ENCODE results near the gene EHD4. TPM values are rescaled to one million over a fixed set of nuclear protein-coding genes. Genes with fewer than 3 reads are reported as not detected.

Gene EHD4
- total and polyA plus RNA-seq, 9 of the 15 experiments (the other 6 are each of a cell fraction or from before 2014, with no cell fraction given), result 0.89 to 10.3 (median 6.4) TPM

- CTCF ChIA-PET (ENCODE audit: low intra/inter-chr PET ratio), result no interaction called here
- TF ChIP-seq PHF21A (IDR thresholded peaks at IDR 0.05; ENCODE audit: borderline replicate concordance, low read depth) (no peak), SMARCA4 (IDR thresholded peaks at IDR 0.05) (0 out of 2 replicates have a peak, but pooled peaks have one; percentile 48), E2F3 (CRISPR knock-in tag; IDR thresholded peaks at IDR 0.05) (no peak), CEBPG (CRISPR knock-in tag; IDR thresholded peaks at IDR 0.05) (no peak), CEBPG (tag; conservative IDR thresholded peaks at IDR 0.05 in 1 of 2, IDR thresholded peaks at IDR 0.05 in 1 of 2) (peak in 1 of 2 experiments; percentile 66; a peak in 2 of 4 replicates), POLR2G (IDR thresholded peaks at IDR 0.05; ENCODE audit: low read depth, low read length) (no peak), CEBPB (tag; IDR thresholded peaks at IDR 0.05) (0 out of 2 replicates have a peak, but pooled peaks have one; percentile 15), POU5F1 (IDR thresholded peaks at IDR 0.05; ENCODE audit: borderline replicate concordance, low read depth, low read length, partially characterized antibody) (no peak), LEF1 (IDR thresholded peaks at IDR 0.05) (no peak), PKNOX1 (IDR thresholded peaks at IDR 0.05) (peak; percentile 69), ZBTB12 (CRISPR knock-in tag; IDR thresholded peaks at IDR 0.05) (no peak), TEAD4 (IDR thresholded peaks at IDR 0.05; ENCODE audit: low read length) (peak; percentile 24; the same call in 1 of the 2 replicates), TEAD4 (CRISPR knock-in tag; IDR thresholded peaks at IDR 0.05; ENCODE audit: borderline replicate concordance) (no peak), NELFE (IDR thresholded peaks at IDR 0.05; ENCODE audit: insufficient read depth, insufficient read length) (no peak), SNRNP70 (optimal IDR thresholded peaks at IDR 0.05; ENCODE audit: low read depth, low read length) (no peak), ATF3 (IDR thresholded peaks at IDR 0.05) (peak; percentile 77), ATF3 (CRISPR knock-in tag; conservative IDR thresholded peaks at IDR 0.05) (no peak), MXI1 (IDR thresholded peaks at IDR 0.05; ENCODE audit: low read depth, low read length) (no peak), CTBP1 (IDR thresholded peaks at IDR 0.05; ENCODE audit: borderline replicate concordance) (0 out of 2 replicates have a peak, but pooled peaks have one; percentile 24), RBM39 (optimal IDR thresholded peaks at IDR 0.05; ENCODE audit: low read depth, low read length) (no peak), PURB (CRISPR knock-in tag; IDR thresholded peaks at IDR 0.05; ENCODE audit: low read depth) (no peak), ZEB2 (IDR thresholded peaks at IDR 0.05) (0 out of 2 replicates have a peak, but pooled peaks have one; percentile 52), ARHGAP35 (IDR thresholded peaks at IDR 0.05; ENCODE audit: partially characterized antibody) (no peak), FOSL1 (tag; conservative IDR thresholded peaks at IDR 0.05) (peak; percentile 91)
Measured at GRCh38 chr15:42010434-42010833, 38.1 kb upstream of the EHD4 start.

More at GRCh38 chr15:42010434-42010833, 38.1 kb upstream of the EHD4 start:
- Histone ChIP-seq H3K27me3 (ENCODE audit: control insufficient read depth in 2 of 2, insufficient read depth in 2 of 2, low read length in 2 of 2) (peaks cover 19 to 46% of the 10 kb centered on the region in 2 experiments), H3K79me2 (ENCODE audit: control insufficient read depth, insufficient read depth, low read length) (no peaks in the 10 kb centered on the region), H3K9ac (ENCODE audit: insufficient read depth in 1 of 2, low read depth in 2 of 2, low read length in 2 of 2) (no peak overlapping the region), H3K27ac (ENCODE audit: extremely low read depth, low read depth, low read length) (no peak overlapping the region), H3K9me3 (replicated peaks; ENCODE audit: control insufficient read depth, insufficient read depth, low read depth, low read length) (no peaks in the 10 kb centered on the region), H3K4me2 (ENCODE audit: insufficient read depth, low read length) (no peak overlapping the region), H3K36me3 (ENCODE audit: control insufficient read depth, insufficient read depth, low read length) (no peaks in the 10 kb centered on the region), H3K9me1 (ENCODE audit: control insufficient read depth, insufficient read depth, low read length) (no peaks in the 10 kb centered on the region), H4K20me1 (replicated peaks; ENCODE audit: control insufficient read depth, insufficient read depth, low read length) (peaks cover 14% of the 10 kb centered on the region; the same call in 1 of the 2 replicates), H2AFZ (ENCODE audit: low read depth, low read length) (no peak overlapping the region), H3K4me1 (replicated peaks in 1 of 2; ENCODE audit: control insufficient read depth in 2 of 2, insufficient read depth in 2 of 2, low read length in 2 of 2) (no peaks in the 10 kb centered on the region; a peak in 1 of 5 replicates), H3K4me3 (no peak overlapping the region)
- in situ Hi-C loops (cut with MboI), result no loop called here
- BruUV-seq (replicated peaks), result no TSS peak
- DNase-seq (ENCODE audit: extremely low read depth in 1 of 4, low spot score in 3 of 4) (peak in 1 of 4 experiments; percentile 41), FAIRE-seq (no peak), ATAC-seq (no peak)
- WGBS (ENCODE audit: insufficient coverage, low coverage, missing lambda C conversion rate), result 0% methylated on average over 1 of the region's 1 CpG
- POLR2A ChIA-PET, result no interaction called here
- intact Hi-C loops (cut with micrococcal nuclease), result no loop called here

Data from K562 (cell line).